GM18502 (cell line): ENCODE data around the gene SLC25A41.

Source experiments
- ATAC-seq: cut with Tn5 transposase; IDR thresholded peaks from one replicate; pipeline ENCODE4 v1.9.1; 2021; ENCODE audit warnings: mild to moderate bottlenecking; ENCODE audit not compliant: unreplicated experiment, poor library complexity

SLC25A41 gene

DNA sequence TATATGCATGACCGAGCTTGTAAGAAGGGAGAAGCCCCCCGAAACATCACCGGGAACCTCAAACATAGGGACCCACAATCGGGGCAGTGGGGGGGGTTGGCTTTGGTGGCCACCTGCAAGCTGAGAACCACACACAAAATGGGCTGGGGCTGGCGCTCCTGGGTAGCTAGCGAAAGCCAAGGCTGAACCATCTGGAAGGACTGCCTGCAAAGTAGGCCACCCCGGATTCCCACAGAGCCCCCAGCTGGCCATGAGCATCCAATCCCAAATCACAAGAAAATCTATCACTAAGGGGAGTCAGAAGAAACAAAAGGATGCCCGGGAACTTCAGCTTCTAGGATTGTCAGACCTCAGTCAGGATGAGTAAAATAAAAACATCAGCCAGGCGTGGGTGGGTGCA, 55.1 kb downstream of the SLC25A41 start:
- no peak for ATAC-seq

DNA sequence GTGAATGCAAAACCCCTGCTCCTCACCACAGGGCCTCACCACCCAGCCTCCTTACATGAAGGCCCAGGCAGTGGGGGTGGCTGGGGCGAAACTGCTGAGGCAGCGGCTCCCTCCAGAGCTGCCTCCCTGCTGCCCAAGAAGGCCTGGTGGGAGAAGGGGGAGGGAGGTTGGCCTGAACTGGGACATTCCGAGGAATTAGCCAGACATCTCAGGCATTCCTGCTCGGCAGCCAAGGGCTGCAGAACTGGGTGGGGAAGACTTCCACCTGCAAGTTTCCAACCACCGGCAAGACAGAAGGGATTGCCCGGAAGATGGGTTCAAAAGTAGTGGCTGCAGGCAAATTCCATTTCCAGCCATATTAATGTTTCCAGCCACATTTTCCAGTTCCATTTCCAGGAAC, 55.5 kb downstream of the SLC25A41 start:
- ATAC-seq, result no peak

DNA sequence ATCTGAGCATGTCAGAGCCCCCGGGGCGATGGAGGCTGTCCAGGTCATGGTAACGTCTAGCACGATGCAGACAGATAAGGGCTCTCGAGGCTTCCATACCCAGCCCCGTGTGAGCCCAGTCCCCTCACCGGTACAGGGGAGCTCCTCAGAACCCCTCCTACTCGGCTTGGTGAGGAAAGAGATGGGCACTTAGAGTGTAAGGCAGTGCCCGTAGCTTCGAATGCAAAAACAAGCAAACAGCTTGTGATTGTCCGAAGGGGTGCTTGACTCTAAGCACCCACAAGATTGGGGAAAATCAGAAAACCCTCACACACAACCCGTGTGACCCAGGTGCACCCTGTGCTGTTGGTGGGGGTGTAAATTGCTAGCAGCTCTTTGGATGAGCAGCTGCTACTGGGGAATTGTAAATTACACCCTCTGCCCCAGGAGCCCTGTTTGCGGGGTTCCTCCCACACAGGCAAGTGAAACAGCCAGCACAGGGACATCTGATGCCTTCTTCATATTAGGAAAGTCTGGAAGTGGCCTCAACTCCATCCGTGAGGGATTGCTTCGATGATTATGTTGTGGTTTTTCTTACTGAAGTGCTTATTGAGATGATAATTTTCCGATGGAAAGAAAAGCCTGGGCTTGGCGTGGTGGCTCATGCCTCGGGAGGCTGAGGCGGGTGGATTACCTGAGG, 56.9 kb downstream of the SLC25A41 start:
- ATAC-seq, result no peak
